ENCODE data around the gene OR6S1.

GRCh38 chr14:20659813-20660395 is 18.4 kb upstream of the OR6S1 start:
- TF ChIP-seq CTCF (conservative IDR thresholded peaks at IDR 0.05; ENCODE audit: low read length) (no peak), EZH2phosphoT487 (IDR thresholded peaks at IDR 0.05; ENCODE audit: borderline replicate concordance, low read depth, low read length) (no peak)
